Astrocyte (in vitro differentiated cells and primary cell): ENCODE measurements around the gene PDLIM7.

Experiments
- CTCF ChIP-seq: IDR thresholded peaks from 2 replicates; pipeline ENCODE4 v1.5.1; 2011; ENCODE audit warnings: low read depth, mild to moderate bottlenecking, inconsistent platforms, low read length, moderate library complexity; ENCODE audit not compliant: insufficient read depth
- EZH2 ChIP-seq: IDR thresholded peaks from 2 replicates; pipeline ENCODE4 v1.6.1; 2012; ENCODE audit warnings: mild to moderate bottlenecking, low read length, inconsistent platforms; ENCODE audit not compliant: insufficient read depth

DNA sequence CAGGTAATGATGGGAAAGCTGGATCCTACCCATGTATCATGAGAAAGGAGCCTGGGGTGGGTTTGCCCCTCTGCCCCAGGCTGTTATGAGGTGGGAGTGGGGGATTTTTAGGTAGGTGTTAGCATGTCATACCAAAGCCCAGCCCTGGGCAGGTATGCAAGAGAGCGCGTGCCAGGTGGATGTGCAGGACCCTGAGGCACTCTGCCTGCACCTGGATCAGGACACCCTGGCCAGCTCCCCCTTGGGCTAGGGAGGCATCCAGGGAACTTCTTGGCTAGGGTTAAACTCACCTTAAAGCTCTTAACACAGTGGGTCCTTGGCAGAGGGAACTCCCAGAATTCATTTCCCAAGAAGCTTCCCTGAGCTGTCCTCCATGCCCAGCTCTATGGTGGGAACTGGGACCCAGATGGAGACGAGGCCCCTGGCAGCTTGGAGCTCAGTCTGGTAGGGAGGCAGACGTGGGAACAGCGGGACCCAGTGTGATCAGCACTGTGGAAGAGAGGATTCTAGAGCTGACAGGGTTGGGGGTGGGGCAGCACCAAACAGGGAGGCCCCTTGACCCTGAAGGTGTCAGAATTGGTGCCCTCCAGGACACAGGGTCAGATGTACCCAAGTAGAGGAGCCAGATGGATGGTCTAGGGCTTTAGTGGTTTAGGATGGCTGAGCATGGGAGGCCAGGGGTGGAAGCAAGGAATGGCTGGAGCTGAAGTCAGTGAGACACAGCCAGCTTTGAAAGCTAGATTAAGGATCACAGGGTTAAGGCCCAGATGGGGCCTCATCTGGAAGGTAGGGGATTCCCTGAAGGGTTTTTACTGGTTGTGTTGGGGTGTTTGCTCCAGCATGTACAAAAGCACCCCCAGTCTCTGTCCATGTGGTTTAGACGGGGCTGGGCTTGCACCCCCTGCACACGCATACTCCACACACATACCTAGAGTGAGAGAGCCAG, 53.0 kb downstream of the PDLIM7 start:
- no peak for TF ChIP-seq CTCF
- TF ChIP-seq EZH2: no peak
